ENCODE measurements around the gene ATP7B.
"Not testable (repeated sequence)": the region's sequence is repeated elsewhere in the genome, so short reads cannot be mapped to it uniquely, and the experiment has no call there.

Gene ATP7B

GRCh38 chr13:51920267-51920666, 91.0 kb downstream of the ATP7B start:
- no peak for DNase-seq

DNA sequence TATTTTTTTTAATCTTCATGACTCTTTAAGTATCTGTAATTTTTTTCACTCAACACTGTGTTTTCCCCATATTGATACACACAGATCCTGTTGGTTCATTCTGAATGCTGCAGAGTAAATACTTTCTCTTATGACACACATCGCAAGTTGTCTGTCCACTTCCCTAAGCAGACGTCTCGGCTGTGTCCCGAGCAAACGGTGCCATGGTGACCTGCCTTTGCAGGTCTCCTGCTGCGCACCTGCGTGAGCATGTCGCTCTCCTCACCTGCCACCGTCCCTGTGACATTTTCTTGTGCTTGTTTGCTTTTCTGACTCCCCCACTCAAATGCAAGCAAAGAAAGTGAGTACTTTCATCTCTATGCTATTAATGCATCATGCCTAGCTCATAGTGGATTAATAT, 91.7 kb downstream of the ATP7B start:
- no peak for DNase-seq

- no peak for DNase-seq
Measured at GRCh38 chr13:51916962-51917361, 94.3 kb downstream of the ATP7B start.

DNA sequence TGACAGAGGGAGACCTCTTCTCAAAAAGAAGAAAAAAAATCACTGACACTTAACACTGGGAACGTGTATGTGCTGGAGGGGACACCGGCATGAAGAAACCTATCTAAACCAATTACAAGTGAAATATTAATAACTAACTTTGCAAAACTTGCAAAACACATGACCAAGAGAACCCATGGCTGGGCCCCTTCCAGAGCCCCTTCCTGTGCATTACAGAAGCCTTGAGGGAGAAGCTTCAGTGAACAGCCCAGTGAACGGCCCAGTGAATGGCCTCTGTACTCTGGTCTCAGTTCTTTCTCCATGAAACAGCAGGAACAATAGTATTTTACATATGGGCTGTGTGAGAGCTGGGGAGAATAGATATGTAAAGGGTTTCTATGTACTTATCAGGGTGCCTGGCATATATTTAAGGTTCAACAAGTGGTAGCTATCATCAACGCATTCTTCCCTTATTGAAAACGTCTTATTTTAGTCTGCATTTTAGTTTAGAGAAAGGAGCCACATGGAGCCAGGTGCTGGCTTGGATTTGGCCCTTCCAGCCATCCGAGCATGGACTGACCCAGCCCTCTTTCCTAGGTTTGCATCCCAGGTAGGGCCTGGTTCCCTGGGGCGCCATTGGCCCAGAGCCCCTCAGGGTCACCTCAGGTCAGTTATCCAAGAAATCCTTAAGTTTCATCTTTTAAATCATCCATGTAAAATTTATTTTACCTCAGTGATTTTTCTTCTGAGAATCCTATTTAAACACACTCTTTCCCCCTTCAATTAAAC, 95.0 kb downstream of the ATP7B start:
- DNase-seq = no peak

- no peak for DNase-seq
Measured at GRCh38 chr13:51914137-51914493, 97.1 kb downstream of the ATP7B start.

DNA sequence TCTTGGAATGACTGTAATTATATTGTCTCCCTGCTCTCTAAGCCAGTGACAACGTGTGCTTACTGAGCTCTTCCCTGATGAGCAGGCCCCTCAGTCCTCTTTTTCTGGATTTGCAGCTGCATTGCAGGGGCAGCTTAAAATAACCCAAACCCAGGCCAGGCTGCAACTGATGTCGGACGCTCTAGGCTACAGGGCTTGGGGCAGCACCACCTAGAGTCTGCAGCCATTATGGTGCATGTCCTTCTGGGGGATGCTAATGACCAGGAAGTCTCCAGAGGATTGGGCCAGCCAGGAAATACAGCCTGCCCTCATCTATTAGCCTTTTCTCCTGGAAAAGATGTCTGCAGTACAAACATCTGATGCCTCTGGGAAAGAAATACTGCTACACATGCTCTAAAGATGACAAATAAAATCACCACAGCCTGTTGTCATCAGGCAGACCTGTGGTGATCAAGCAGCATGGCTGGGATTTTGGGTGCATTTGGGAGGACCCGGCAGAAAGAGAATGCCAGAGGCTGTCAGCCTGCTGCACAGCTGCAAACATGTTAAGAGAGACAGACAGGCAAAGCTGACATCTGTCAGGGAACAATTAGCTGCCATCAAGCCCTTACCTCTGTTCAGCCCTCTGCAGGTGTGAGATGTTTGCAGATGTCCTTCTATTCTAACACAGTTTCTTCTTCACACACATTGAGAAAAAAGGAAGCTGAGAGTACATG, 97.7 kb downstream of the ATP7B start:
- DNase-seq = no peak

DNA sequence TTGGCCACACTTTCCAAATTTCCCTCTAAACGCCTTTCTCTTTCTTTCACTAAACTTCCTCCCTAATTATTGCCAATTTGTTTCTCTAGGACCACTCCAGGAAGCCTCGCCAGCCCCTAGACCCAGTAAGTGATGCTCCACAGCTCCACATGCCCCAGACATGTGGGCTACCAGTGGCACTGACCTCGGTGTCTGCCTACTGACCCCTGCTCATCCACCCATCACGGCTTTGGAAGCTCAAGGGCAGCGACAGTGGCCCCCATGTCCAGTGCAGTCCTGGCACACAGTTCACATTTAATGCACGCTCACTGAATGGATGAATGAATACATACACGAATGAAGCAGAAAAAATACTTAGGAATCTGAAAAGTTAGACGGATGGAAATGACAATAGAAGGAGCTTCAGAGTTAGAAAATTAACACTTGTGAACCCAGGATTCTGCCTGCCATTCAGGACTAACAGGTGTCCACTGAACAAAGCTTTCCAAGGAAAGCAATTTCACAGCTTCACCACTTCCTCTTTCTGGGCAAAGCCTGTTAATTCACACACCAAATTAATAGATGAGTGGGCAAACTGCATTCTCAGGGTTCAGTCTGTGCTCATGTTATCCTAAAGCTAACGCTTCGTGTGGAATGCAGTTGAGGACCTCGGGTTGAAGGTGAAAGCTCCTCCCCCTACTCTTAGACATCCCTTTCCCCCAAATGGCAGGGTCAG, 98.6 kb downstream of the ATP7B start:
- no peak for DNase-seq

DNA sequence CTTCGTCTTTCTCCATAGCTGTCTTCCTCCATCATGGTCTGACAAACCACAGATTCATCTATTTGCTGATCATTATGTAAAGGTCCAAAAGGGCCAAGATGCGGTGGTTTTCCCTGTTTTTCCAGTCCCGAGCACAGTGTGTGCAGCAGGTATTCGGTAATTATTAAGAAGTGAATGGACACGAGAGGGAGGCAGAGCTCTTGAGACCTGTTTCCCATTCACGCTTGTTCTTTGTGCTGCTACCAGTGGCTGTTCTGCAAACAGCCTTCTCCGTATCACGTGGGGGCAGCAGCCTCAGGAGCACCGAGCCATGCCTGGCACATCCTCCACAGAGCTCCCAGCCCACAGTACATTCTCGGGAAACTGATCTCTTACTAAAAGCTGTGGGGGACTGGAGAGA, 99.2 kb downstream of the ATP7B start:
- DNase-seq = peak; percentile 71

GRCh38 chr13:51910508-51910907, 100.7 kb downstream of the ATP7B start:
- no peak for DNase-seq

DNA sequence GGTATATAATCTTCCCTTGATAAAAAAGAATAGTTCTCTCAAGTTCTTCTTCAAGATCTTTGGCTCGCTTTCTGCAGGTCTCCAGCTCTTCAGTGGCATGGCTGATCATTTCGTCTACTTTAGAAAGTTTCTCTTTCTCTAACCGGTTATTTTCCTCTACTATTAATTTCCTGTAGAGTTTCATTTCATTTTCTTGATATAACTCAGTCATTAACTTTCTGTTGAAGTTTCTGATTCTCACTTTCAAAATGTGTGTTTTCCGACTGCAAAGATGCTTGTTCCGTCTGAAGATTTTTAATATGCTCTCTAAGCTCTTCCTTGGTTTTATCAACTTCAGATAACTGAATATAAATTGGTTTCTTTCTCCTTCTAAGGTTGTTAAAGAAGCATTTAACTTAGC, 102.0 kb downstream of the ATP7B start:
- DNase-seq = not testable (repeated sequence)

DNA sequence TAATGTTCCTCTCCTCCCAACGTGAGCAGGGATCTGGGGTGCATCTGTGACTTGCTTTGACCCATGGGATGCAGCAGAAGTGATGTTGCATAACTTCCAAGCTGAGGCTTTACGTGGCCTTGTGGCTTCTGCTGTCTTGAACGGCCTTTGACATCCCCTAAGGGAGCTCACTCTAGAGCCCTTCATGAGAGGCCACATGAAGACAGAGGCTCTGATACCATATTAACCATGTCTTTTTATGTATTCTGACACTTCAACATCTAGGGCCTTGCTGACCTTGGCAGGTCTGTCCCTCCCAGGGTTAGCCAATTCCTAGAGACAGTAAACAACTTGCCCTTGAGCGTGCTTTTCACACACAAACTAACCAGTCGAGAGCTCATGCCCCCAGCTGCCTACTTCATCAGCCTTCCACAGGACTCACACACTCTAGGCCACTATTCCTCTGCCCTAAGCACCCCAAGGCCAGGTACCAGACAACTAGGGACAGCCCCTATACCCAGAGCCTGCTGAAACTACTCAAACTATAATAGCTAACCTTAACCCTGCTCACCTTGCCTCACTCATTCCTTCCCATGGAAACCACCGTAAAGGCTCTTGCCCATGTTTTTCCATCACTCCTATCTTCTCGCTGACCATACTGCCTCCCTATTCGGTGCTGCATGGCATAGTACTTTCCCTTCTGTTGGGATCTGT, 104.1 kb downstream of the ATP7B start:
- DNase-seq = no peak

GRCh38 chr13:51906581-51906980, 104.7 kb downstream of the ATP7B start:
- peak; percentile 40 for DNase-seq

DNA sequence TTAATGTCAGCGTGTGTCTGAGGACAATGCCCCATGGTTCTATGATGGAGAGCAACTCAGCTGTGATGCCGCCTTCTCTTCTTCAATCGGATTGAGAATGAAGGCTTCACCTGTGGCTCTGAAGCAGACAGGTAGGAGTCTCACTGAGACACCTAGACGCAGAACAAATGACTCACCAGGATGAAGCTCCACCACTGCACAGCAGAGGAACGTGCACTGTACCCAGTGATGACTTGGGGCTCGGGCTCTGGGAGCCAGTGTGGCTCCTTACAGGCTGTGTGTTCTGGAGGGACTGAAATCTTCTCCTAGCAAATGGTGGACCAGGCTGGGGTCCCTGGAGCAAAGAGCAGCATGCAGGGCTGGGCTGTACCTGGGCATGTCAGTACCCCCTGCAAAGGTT, 105.5 kb downstream of the ATP7B start:
- DNase-seq = no peak

DNA sequence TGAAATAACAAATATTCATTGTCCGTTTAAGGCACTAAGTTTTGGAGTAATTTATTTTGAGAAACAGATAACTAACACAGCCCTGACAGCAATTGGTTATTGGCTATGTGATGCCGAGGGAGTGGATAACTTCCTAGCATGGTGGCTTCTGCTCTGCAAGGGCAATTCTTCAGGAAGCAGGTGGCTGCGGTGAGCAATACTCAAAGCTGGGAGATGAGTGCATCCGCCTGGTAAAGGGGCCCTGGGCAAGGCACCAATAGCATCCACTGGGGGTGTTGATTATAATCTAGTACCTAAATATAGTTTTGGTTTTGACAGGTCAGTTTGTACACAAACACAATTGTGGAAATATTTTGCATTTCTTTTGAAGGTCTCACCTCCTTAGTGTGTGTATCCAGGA, 108.5 kb downstream of the ATP7B start:
- no peak for DNase-seq

GRCh38 chr13:51900471-51900870, 110.8 kb downstream of the ATP7B start:
- DNase-seq = no peak

GRCh38 chr13:51895906-51896888, 115.1 kb downstream of the ATP7B start:
- DNase-seq = peak; percentile 11

DNA sequence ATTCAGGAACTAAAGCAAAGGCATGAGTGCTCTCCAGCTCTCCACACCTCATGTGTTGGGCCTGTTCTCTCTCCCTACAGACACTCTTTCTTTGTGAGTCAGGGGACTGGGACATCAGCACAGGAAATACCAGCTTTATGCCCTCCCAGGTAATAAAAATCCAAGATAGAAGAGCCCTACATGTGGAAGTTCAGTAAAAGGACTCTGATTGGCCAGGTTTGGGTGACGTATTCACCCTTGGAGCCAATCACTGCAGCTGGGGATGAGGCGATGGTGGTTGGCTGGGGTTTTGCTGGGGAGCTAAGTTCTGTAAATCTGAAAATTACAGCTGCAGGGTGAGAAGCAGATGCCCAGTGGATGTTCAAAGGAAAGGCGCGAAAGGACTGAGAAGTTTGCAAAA, 117.0 kb downstream of the ATP7B start:
- no peak for DNase-seq

DNA sequence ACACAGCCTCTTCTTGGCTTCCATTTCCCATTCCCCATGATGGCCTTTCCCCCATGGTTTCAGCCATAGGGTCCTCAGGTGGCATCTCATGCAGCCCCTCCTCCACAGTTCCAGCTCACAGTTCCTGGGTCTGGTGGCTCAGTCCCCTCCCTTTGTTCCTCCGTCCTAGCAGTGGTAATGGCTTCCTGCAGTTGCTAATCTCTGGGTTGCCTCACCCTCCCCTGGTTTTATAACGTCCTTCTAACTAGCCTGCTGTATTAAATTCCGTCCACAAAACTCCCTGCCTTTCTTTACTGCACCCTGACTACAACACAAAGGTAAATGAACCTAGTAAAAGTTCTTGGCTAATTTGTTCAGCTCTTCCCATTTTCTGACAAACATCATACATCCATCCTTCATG, 118.6 kb downstream of the ATP7B start:
- DNase-seq = no peak

GRCh38 chr13:51887468-51887867, 123.8 kb downstream of the ATP7B start:
- no peak for DNase-seq

DNA sequence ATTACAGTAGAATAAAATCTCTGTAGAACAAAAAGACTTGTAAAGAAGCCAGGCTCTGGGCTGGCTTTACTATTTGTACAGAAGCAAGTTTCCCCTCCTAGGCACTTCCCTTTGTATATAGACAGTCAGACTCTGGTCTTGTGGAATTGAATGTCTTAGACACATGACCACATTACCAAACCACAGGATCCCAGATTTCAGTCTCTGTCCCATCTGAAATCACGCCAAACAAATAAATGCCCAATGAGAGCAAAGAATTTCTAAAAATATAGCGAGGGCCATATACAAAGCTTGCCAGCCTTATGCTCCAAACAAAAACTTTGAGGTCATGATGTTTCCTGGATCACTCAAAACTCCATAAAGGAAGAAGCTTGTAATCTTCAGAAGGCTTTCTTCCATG, 125.6 kb downstream of the ATP7B start:
- DNase-seq = no peak

- no peak for DNase-seq
Measured at GRCh38 chr13:51883226-51883600, 128.0 kb downstream of the ATP7B start.
